ELF-1 (cell line): ENCODE data around the gene IGLON5.

Experiments used
- DNase-seq: peaks from one replicate; pipeline ENCODE4 v3.0.0-alpha.2; 2016; ENCODE audit warnings: low read depth, low spot score

The IGLON5 gene

DNA sequence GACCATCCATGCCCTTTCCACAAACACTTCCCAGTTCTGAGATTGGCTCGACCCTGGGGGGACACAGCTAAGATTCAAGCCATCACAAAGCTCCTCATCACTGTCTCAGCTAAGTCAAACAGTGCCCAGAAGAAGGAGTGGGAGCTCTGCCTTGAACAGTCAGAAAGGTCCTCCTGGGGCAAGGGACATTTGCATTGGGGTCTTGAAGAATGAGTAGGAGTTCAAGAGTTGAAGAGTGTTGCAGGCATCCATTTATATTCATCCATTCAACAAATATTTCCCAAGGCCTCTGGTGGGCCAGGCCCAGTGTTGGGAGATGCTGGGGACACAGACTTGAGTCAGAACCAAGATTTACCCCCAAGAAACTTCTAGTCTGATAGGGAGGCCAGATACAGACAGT is 6.5 kb downstream of the IGLON5 start:
- DNase-seq, result no peak

DNA sequence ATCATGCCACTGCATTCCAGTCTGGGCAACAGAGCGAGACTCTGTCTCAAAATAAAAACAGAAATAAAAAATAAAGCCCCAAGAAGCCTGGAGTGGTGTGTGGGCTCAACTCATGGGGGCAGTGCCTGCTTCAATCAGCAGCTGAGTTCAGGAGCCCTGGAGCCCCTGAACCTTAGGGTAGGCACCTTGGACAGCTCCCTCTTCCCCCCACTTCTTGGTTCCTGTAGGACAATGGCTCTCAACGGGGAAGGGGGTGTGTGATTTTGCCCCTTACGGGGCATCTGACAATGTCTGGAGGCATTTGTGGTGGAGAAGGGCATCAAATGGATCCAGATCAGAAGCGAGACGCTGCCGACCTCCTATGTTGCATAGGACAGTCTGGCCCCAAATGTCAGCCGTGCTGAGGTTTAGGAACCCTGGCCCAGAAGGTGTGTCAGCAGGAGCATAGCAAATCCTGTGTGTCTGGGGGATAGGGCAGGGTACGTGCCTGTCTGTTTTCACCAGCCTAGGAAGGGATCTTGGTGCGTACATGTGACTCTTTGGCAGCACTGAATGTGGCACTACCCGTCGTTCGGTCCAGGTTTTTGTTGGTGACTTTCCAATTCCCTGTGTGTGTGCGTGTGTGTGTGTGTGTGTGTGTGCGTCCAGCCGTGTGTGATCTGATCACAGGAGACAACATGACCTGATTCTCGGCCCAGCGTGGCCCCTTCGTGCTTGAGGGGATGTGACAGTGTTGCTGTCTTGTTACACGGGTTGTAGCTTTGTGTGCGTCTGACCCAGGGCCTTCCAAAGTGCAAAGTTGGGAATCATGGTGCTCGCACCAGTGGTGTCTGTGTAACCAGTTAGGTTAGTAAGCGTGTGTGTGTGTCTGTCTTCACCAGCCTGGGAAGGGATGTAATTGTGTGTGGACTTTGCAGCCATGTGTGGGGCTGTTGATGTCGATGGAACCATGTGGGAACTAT is 7.5 kb downstream of the IGLON5 start:
- no peak for DNase-seq

DNA sequence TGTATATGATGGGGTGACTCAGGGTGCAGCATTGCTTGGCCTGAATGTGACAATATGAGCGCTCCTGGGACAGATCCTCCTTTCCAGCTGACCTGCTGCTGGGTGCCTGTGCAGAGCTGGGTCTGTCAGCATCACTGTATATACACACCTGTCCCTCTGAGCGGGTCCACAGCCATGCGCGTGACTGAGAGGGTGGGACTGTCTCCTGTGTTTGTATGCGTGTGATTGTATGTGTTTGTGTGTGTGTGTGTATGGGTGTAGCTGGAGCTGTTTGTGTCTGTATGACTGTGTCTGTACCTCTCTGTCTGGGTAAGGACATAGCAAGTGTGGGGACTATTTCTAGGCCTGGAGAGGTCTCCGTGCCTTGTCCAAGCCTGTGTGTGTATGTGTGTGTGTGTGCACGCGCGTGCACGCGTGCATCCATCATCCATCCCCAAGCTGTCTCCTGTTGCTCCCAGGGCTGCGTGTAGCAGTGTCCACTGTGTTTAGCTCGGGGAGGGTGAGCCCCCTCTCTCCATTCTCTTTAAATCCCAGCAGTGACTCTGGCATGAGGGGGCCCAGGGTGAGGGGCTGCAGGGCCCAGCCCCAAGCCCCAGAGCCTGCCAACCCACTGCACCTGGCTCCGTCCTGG is 8.3 kb downstream of the IGLON5 start:
- no peak for DNase-seq

DNA sequence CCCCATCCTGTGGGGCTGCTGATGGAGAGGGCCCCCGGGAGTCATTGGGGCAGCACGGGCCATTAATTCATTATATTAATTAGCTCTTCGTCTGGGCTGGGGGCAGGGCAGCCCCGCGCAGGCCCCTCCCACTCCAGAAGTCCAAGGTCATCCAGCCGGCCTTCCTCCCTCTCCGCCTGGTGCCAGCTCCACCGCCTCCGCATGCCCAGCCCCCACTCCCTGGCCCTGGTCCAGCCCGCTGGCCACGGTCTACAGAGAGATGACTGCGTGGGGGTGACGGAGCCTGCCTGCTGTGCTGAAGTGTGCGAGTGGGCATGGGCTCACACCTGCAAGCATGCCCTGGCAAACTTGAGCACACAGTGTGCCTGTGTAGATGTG is 8.8 kb downstream of the IGLON5 start:
- DNase-seq, result no peak

DNA sequence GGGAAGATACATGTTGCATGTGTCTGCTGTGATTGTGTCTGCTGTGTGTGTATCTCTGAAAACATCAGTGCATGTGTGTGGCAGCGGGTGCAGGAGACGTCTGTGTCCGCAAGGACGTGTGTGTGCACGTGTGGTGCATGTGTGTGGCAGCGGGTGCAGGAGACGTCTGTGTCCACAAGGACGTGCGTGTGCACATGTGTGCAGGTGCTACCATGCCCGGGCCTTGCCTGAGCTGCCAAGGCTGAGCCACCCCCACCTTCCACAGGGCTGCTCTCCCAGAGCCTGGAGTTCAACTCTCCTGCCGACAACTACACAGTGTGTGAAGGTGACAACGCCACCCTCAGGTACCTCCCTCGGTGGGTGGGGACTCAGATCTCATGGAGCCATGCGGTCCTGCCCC is 10.4 kb downstream of the IGLON5 start:
- DNase-seq, result no peak

DNA sequence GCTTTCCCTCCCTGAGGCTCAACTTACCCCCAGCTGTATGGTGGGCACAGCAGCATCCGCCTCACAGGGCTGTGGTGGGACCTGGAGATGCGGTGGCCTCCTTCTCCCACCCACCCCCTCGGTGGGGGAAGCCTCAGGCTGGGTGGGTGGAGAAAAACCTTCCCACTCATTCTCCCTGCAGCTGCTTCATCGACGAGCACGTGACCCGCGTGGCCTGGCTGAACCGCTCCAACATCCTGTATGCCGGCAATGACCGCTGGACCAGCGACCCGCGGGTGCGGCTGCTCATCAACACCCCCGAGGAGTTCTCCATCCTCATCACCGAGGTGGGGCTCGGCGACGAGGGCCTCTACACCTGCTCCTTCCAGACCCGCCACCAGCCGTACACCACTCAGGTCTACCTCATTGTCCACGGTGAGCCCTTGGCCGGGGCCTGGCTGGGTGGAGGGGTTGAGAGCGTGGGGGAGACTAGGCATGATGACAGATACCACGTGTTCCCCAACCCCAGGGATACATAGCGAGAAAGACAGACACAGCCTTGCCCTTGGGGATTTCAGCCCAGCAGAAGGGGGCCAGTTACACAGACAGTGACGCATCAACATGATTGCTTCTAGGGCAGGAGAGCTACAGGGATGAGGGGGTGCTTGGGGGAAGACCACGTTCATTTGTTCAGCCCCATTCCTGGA is 12.2 kb downstream of the IGLON5 start:
- DNase-seq, result no peak

DNA sequence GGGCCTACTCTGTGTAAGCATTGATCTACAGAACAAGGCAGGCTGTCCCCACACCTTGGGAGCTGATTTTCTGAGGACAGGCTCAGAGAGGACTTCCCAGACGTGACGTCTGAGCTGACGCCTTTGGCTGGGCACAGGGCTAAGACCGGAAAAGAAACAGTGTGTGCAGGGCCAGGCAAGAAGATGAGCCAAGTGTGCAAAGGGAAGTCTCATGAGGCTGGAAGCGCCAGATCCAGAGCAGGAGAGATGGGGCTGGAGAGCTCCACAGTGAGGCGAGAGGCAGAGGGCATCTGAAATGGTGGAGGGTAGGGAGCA is 12.7 kb downstream of the IGLON5 start:
- DNase-seq, result no peak

DNA sequence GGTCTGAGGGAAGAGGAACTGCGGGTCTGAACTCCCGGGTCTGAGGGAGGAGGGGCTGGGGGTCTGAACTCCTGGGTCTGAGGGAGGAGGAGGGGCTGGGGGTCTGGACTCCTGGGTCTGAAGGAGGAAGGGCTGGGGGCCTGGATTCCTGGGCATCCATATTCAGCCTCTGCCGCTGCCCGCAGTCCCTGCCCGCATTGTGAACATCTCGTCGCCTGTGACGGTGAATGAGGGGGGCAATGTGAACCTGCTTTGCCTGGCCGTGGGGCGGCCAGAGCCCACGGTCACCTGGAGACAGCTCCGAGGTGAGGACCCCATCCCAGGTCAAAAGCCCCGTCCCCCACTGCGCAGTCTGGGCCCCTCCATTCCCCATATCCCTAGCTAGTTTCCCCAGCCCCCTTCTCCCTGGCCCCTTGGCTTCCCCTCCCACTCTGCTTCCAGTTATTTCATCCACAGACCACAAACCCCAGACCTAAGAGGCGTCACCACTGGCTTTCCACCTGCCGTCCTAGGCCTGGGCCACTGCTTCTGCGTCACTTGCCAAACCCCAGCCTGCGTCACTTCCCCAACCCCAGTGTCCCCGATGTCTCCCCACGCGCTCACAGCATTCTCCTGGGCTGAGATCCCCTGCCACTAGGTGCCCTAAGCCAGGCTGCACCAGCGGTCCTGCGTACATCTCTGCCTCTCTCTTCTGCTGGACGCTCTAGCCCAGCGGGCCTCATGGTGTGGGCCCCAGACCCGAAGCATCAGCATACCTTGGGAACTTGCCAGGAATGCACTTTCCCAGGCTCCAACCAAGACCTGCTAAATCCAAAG is 13.9 kb downstream of the IGLON5 start:
- no peak for DNase-seq

DNA sequence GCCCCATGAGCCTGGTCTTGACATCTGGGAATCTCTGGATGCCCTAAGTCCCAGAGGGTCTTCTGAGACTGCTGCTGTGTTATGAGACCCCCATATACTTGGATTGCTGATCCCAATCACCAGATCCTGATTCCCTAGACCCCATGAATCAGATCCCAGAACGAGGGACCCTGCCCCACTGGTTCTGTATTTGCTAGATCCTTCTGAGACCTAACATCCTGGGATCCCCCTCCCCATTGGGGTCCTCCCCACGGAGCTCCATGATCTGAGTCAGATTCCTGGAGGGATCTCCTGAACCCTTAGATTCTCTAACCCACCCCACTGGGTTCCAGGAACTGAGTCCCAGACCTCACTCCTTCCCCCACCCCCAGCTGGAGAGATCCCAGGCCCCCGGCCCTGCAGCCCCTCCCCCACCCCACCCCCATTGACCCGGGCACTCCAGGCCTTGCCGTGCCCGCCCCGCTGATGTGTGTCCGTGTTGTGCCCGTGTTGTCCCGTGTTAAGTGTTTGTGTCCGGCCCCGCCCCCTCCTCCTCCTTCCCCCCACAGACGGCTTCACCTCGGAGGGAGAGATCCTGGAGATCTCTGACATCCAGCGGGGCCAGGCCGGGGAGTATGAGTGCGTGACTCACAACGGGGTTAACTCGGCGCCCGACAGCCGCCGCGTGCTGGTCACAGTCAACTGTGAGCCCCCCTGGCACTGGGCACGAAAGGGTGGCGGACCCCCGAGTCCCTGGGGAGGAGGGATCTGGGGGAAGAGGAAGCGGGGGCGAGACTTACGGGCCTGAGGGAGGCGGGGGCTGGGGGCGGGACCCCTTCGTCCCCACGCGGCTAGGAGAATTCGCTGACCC is 15.0 kb downstream of the IGLON5 start:
- DNase-seq, result no peak

DNA sequence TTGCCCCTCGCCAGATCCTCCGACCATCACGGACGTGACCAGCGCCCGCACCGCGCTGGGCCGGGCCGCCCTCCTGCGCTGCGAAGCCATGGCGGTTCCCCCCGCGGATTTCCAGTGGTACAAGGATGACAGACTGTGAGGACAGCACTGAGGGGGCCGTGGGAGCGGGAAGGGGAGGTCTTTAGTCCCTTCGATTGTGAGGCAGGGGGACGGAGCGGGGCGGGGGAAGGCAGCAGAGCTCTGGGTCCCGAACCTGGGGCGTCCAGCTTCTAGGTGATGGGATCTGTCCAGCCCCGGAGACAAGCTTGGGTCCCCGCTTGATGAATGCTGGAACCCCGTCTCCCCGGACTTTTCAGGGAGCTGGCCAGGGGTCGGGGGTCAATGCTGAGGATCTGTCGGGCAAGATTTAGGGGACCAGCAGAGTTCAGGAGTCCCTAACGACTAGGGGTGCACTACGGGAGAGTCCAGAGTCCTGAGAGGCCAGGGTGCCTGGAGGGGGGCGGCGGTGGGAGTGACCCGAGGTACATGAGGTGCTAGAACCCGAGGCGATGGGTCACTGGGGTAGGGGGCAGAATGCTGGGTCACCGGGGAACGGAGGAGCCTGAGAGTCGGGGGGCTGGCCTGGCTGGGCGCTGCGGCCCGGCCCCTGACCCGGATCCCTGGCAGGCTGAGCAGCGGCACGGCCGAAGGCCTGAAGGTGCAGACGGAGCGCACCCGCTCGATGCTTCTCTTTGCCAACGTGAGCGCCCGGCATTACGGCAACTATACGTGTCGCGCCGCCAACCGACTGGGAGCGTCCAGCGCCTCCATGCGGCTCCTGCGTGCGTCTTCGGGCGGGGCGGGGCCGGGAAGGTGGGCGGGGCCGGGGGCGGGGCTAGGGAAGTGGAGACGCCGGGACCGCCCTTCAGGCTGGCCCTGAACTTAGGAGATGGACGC is 15.9 kb downstream of the IGLON5 start:
- peak; percentile 61 for DNase-seq

DNA sequence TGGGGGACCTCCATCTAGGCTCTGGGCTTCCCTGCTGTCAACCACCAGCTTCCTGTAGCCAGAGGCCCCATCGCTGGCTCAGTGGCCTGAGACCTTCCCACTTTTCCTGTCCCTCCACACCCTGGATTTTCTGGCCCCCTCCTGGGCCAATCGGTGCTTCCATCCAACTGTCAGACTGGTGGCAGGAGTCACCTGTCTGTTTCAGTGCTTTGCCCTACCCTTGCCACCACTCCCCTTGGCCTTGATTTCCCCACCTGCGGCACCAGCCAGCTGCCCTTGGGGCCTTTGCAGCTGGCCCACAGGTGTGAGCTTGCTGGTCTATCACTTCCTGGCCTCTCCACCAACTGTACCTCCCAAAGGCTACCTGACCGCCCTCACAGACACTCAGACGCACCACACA is 18.0 kb downstream of the IGLON5 start:
- no peak for DNase-seq

DNA sequence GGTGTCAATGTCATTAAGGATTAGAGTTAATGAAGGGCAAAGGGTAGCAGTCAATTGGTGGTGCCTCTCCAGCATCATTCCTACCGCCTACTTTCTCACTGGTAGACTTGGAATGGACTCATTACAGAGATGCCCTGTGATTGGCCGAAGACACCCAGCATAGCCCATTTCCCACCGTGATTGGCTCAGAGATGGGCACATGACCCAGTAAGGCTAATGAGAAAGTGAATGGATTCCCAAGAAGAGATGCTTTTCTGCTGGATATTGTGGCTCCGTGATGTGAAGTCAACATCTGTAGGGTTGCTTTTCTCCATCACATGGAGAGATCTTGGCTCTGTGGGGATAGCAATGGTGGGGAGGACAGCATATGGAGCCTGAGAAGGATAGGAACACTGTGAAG is 18.9 kb downstream of the IGLON5 start:
- no peak for DNase-seq

DNA sequence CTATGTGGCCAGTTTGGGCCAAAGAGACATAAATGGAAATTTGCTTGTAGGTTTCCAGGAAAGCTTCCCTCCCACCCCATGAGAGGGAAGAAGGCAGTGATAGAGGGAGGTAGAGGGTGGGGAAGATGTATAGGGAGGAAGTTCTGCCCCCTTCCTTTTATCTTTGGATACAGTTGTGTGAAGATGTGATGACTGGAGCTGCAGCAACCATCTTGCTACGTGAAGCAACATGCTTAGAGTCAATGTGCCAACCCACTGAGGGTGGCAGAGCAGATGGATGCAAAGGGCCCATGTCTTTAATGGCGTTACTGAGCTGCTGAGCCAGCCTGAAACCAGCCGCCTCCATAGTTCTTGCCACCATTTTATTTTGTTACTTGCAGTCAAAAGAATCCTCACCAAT is 19.7 kb downstream of the IGLON5 start:
- no peak for DNase-seq

DNA sequence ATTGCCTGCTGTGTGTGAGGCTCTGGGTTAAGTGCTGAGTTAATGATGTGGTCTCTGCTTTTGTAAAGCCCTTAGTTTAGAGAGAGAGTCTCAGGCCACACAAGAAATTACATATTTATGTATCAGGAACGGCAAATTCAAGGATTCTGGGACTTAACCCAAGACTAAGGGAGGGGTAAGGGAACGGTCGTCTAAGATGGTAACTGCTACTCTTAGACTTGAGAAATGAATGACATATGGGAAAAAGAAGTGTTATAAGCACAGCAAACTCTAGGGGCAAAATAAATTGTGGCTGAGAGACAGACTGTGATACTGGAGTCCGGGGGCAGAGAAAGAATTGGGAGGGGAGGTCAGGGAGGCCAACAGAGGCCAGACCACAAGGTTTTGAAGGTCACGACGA is 20.3 kb downstream of the IGLON5 start:
- no peak for DNase-seq

DNA sequence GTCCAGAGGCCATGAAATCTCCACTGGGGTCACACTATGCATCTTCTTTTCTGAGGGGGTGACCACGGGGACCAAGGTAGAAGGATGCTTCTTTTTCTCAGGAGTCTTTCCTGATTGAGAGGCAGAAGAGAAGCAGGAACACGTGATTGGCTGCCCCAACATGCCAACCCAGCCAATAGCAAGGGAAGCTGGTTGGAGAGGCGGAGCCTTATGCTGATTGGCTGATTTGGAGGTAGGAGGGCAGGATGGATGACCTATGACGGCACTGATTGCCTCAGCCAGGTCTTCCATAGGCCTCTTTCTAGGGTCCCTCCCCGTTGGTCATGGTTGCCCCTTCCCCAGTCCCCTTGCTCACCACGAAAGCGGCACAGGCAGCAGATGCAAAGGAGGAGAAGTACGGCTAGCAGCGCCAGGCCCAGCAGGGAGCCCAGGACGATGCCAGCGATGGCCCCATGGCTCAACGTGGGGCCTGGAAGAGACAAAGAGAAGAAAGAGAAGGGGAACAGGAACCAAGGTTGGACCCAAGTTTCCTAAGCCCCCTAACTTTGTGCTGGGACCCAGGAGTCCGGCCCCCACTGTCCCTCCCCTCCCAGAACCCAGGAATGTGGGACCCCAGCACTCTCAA is 22.5 kb downstream of the IGLON5 start:
- DNase-seq, result peak; percentile 54

DNA sequence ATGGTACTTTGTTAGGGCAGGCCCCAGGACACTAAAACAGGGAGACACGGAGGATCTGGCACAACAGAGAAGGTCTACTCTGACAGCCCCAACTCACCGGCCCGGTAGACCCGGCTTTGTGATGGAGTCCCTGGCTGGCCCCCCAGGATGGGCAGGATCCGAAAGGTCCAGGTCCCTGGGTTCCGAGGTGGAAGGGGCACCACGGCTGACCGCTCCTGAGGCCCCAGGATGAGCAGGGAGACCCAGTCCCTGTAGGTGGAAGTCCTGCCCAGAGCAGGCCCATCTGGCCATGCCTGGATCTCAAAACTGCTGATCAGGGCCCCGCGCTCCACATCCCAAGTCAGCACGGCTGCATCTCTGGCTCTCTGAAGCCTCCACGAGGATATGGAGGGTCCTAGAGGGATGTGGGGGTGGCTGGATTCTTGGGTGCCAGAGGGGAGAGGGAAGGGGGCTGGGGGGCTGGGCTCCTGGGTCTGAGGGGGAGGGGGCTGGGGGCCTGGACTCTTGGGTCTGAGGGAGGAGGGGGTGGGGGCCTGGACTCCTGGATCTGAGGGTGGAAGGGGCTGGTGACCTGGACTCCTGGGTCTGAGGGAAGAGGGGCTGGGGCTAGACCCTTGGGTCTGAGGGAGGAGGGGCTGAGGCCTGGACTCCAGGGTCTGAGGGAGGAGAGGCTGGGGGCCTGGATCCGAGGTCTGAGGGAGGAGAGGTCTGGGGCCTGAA is 25.9 kb downstream of the IGLON5 start:
- DNase-seq, result no peak

DNA sequence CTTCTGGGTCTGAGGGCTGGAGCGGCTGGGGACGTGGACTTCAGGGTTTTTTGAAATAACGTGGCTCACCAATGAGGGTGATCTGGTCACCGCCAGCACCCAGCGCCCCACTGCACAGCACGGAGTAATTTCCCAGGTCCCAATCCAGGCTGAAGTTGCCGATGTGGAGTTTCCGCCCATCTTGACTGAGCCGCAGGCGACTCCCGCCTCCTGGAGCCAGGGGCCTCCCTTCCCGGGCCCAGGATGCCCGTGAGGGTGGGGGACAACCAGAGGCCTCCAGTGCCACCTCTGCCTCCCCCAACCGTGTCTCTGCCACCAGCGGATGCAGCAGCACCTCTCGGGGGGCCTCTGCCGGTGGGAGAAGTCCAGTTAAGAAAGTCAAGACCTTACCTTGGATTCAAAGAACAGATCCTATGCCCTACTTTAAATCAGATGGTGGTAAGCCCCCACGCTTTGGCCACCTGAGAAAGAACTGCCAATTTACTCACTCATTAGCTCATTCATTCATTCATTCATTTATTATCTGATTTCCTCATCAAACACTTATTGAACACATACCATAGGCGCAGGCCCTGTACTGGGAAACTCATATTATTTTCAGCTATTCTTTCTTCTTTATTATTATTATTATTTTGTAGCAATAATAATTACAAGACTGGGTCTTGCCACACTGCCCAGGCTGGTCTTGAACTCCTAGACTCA is 26.6 kb downstream of the IGLON5 start:
- no peak for DNase-seq
